HepG2 (cell line): Measurements from ENCODE around the gene TLCD5. TPM values are rescaled to one million over a fixed set of nuclear protein-coding genes. Genes with fewer than 3 reads are reported as not detected.
A peak's percentile ranks its signal among the peaks of the same experiment; 100 is the strongest.

Experiments used
- ARID4A ChIP-seq: sonication (generic); formaldehyde crosslinking; IDR thresholded peaks from 2 replicates; pipeline ENCODE4 v1.5.0; 2020; ENCODE audit warnings: mild to moderate bottlenecking, missing genetic modification reagents, borderline replicate concordance
- FOXA3 ChIP-seq: IDR thresholded peaks from 2 replicates; pipeline ENCODE4 v1.6.1; 2016; ENCODE audit warnings: missing genetic modification reagents, missing compliant biosample characterization
- GZF1 ChIP-seq: sonication (generic); formaldehyde crosslinking; IDR thresholded peaks from 2 replicates; pipeline ENCODE4 v1.5.1; 2020; ENCODE audit warnings: mild to moderate bottlenecking, missing genetic modification reagents
- MTA1 ChIP-seq: sonication (generic); formaldehyde crosslinking; IDR thresholded peaks from 2 replicates; pipeline ENCODE4 v1.4.0; 2020; ENCODE audit warnings: missing genetic modification reagents, mild to moderate bottlenecking, borderline replicate concordance
- NFYC ChIP-seq: IDR thresholded peaks from 2 replicates; pipeline ENCODE4 v1.6.1; 2016; ENCODE audit warnings: missing genetic modification reagents, missing compliant biosample characterization
- SSRP1 ChIP-seq: IDR thresholded peaks from 2 replicates; pipeline ENCODE4 v1.6.1; 2016; ENCODE audit warnings: control low read depth
- THAP7 ChIP-seq: sonication (generic); formaldehyde crosslinking; IDR thresholded peaks from 2 replicates; pipeline ENCODE4 v1.8.1; 2023; ENCODE audit warnings: mild to moderate bottlenecking, missing genetic modification reagents
- ZBTB34 ChIP-seq: sonication (generic); formaldehyde crosslinking; IDR thresholded peaks from 2 replicates; pipeline ENCODE4 v1.8.0; 2022; ENCODE audit warnings: mild to moderate bottlenecking, missing genetic modification reagents
- ZNF292 ChIP-seq: sonication (generic); formaldehyde crosslinking; IDR thresholded peaks from 2 replicates; pipeline ENCODE4 v1.8.1; 2022; ENCODE audit warnings: mild to moderate bottlenecking, low read depth, missing genetic modification reagents, borderline replicate concordance
- ZNF547 ChIP-seq: sonication (generic); formaldehyde crosslinking; IDR thresholded peaks from 2 replicates; pipeline ENCODE4 v1.5.1; 2020; ENCODE audit warnings: mild to moderate bottlenecking, missing genetic modification reagents
- ZNF747 ChIP-seq: sonication (generic); formaldehyde crosslinking; IDR thresholded peaks from 2 replicates; pipeline ENCODE4 v1.8.1; 2023; ENCODE audit warnings: missing genetic modification reagents, mild to moderate bottlenecking, borderline replicate concordance
- polyA plus RNA-seq, 8 experiments: library from polyadenylated mRNA; depleted of rRNA in 3 of 8; stranded (reverse) in 7 of 8; unstranded in 1 of 8; fragments of >200 nt; fragmentation: Illumina TruSeq in 4 of 8; extraction: Trizol in 4 of 8; gene quantifications; 2 replicates each; pipeline versions ENCODE4 v1.2.1 to v1.2.3, GENCODE V29; 2011 to 2016; ENCODE audit warnings: low read depth in 4 of 8, missing spikeins in 1 of 8, mixed read lengths in 1 of 8; ENCODE audit not compliant: insufficient read depth in 1 of 8
- total RNA-seq, 5 experiments: library from RNA; depleted of rRNA; stranded (reverse); fragments of >200 nt; fragmentation: Illumina TruSeq; extraction: Trizol; gene quantifications; 2 replicates each; pipeline ENCODE4 v1.2.3, GENCODE V29; 2016; ENCODE audit warnings: low read depth in 1 of 5

The TLCD5 gene
- total and polyA plus RNA-seq, 2 of the 13 experiments (the other 11 are each of a cell fraction or from before 2014, with no cell fraction given): 6.1 to 7.6 TPM

GRCh38 chr11:120339394-120339890 is 14.3 kb downstream of the TLCD5 start (continued):
- TF ChIP-seq NFYC (CRISPR knock-in tag) (0 out of 2 replicates have a peak, but pooled peaks have one; percentile 18), ZNF547 (no peak), THAP7 (CRISPR knock-in tag) (no peak), GZF1 (peak; percentile 70; the same call in 1 of the 2 replicates), SSRP1 (no peak), FOXA3 (no peak), ZBTB34 (CRISPR knock-in tag) (no peak), MTA1 (CRISPR knock-in tag) (no peak), ARID4A (CRISPR knock-in tag) (peak; percentile 19; the same call in 1 of the 2 replicates), ZNF292 (CRISPR knock-in tag) (peak; percentile 63; the same call in 1 of the 2 replicates), ZNF747 (CRISPR knock-in tag) (no peak)
